Sigmoid colon (tissue), 7 donors: Measurements from ENCODE around the gene TRPM4. TPM values are rescaled to one million over a fixed set of nuclear protein-coding genes. Genes with fewer than 3 reads are reported as not detected.
"Not testable (repeated sequence)": the region's sequence is repeated elsewhere in the genome, so short reads cannot be mapped to it uniquely, and the experiment has no call there.

ENCODE experiments used
- DNase-seq: peaks from one replicate; pipeline ENCODE4 v3.0.0-alpha.2; 2019
- H3K27ac ChIP-seq, 4 donors: fragments of 200-600 bp; sonication (generic); one replicate each; pipeline ENCODE4 v1.5.1; 2016 to 2019; ENCODE audit warnings: mild to moderate bottlenecking in 1 of 4
- H3K27me3 ChIP-seq, 3 donors: fragments of 200-600 bp; sonication (generic); one replicate each; pipeline ENCODE4 v1.5.1; 2019; ENCODE audit warnings: mild to moderate bottlenecking in 1 of 3
- H3K36me3 ChIP-seq, 4 donors: fragments of 200-600 bp; sonication (generic); one replicate each; pipeline ENCODE4 v1.5.1; 2016 to 2019
- H3K4me1 ChIP-seq, 4 donors: fragments of 200-600 bp; sonication (generic); one replicate each; pipeline ENCODE4 v1.5.1; 2017 to 2019
- H3K4me3 ChIP-seq, 4 donors: fragments of 200-600 bp; sonication (generic); one replicate each; pipeline ENCODE4 v1.5.1; 2017 to 2019; ENCODE audit warnings: mild to moderate bottlenecking in 2 of 4, moderate library complexity in 1 of 4
- H3K9me3 ChIP-seq, 4 donors: fragments of 200-600 bp in 3 of 4; sonication (generic) in 3 of 4; one replicate each; pipeline versions ENCODE4 v1.5.1 to v1.6.1; 2013 to 2019
- CTCF ChIP-seq, 4 experiments: fragments of 450-650 bp in 3 of 4; fragments of 200-600 bp in 1 of 4; IDR thresholded peaks; one replicate each; pipeline ENCODE4 v1.5.1; 2016 to 2019; ENCODE audit warnings: antibody characterized with exemption in 4 of 4, mild to moderate bottlenecking in 3 of 4, moderate library complexity in 2 of 4
- EP300 ChIP-seq, 4 donors: sonication (generic); formaldehyde crosslinking; IDR thresholded peaks; one replicate each; pipeline ENCODE4 v1.6.1; 2017; ENCODE audit warnings: antibody characterized with exemption in 4 of 4
- POLR2A ChIP-seq, 2 donors: fragments of 450-650 bp; IDR thresholded peaks; one replicate each; pipeline ENCODE4 v1.6.1; 2016; ENCODE audit warnings: antibody characterized with exemption in 2 of 2, mild to moderate bottlenecking in 2 of 2, moderate library complexity in 2 of 2
- POLR2AphosphoS5 ChIP-seq, 4 donors: sonication (generic); formaldehyde crosslinking; IDR thresholded peaks; one replicate each; pipeline ENCODE4 v1.6.1; 2017; ENCODE audit warnings: antibody characterized with exemption in 4 of 4
- WGBS, 2 donors: extraction: QIAGEN DNeasy Blood & Tissue Kit; methylation state at CpG; one replicate each; pipeline ENCODE4 v1.1.7; 2013; 5-methylcytosine and 5-hydroxymethylcytosine counted together
- intact Hi-C: fragments of 100-400 bp; cut with DNase I; formaldehyde crosslinking; loops from one replicate; pipeline ENCODE4 v1.15.1; 2023
- polyA plus RNA-seq, 3 donors: library from polyadenylated mRNA; stranded (reverse); fragments of 200-250 nt; gene quantifications; one replicate each; pipeline ENCODE4 v1.2.3, GENCODE V29; 2013
- total RNA-seq, 4 donors: library from RNA; depleted of rRNA; stranded (reverse); fragments of >200 nt; gene quantifications; one replicate each; pipeline ENCODE4 v1.1.0, GENCODE V29; 2016
- donor health status: healthy with polysubstance abuse.
- donor health status: Bipolar disorder and iron deficiency.
- donor health status: healthy.

Gene TRPM4
- total and polyA plus RNA-seq, 7 donors: 7.9 to 166 (median 18.0) TPM

- H3K36me3 ChIP-seq: no peaks in the 10 kb centered on the region
- intact Hi-C loops: no loop called here
Observed at GRCh38 chr19:49222528-49222927, 64.9 kb downstream of the TRPM4 start.

GRCh38 chr19:49223472-49223871 lies 65.9 kb downstream of the TRPM4 start:
- Histone ChIP-seq H3K27ac (no peak overlapping the region), H3K36me3 (no peaks in the 10 kb centered on the region), H3K9me3 (no peaks in the 10 kb centered on the region), H3K4me3 (no peak overlapping the region), H3K27me3 (no peaks in the 10 kb centered on the region), H3K4me1 (peaks cover 0 to 6% (median 0%) of the 10 kb centered on the region in 4 donors)
- no peak for DNase-seq
- TF ChIP-seq EP300 (IDR thresholded peaks at IDR 0.05): no peak
- TF ChIP-seq CTCF (IDR thresholded peaks at IDR 0.05): no peak
- TF ChIP-seq POLR2A (IDR thresholded peaks at IDR 0.05): no peak
- no peak for TF ChIP-seq POLR2AphosphoS5 (IDR thresholded peaks at IDR 0.05)
- intact Hi-C loops: no loop called here
- WGBS, 2 donors: 91 to 93% methylated on average over 9 of the region's 9 CpGs

More at GRCh38 chr19:49222528-49222927, 64.9 kb downstream of the TRPM4 start:
- Histone ChIP-seq H3K4me3 (no peak overlapping the region), H3K9me3 (no peaks in the 10 kb centered on the region), H3K4me1 (peaks cover 0 to 6% (median 0%) of the 10 kb centered on the region in 4 donors), H3K27me3 (no peaks in the 10 kb centered on the region), H3K27ac (no peak overlapping the region)
- DNase-seq: no peak
- 78 to 88% methylated on average over 4 of the region's 4 CpGs for WGBS, 2 donors
- TF ChIP-seq POLR2AphosphoS5 (IDR thresholded peaks at IDR 0.05): no peak
- no peak for TF ChIP-seq CTCF (IDR thresholded peaks at IDR 0.05)
- no peak for TF ChIP-seq EP300 (IDR thresholded peaks at IDR 0.05)
- TF ChIP-seq POLR2A (IDR thresholded peaks at IDR 0.05): no peak

- H3K4me1 ChIP-seq, DNase-seq, H3K9me3 ChIP-seq, intact Hi-C loops, H3K27me3 ChIP-seq, H3K27ac ChIP-seq, H3K4me3 ChIP-seq, H3K36me3 ChIP-seq: not testable (repeated sequence)
- WGBS, 2 donors: 69 to 89% methylated on average over 11 of the region's 11 CpGs
Observed at GRCh38 chr19:49224441-49224840, 66.8 kb downstream of the TRPM4 start.

- no peak overlapping the region for H3K4me3 ChIP-seq
- no peak overlapping the region for H3K27ac ChIP-seq
- intact Hi-C loops: no loop called here
- DNase-seq: no peak
- H3K36me3 ChIP-seq: no peaks in the 10 kb centered on the region
- TF ChIP-seq POLR2A (IDR thresholded peaks at IDR 0.05): no peak
- TF ChIP-seq CTCF (IDR thresholded peaks at IDR 0.05): no peak
- no peak for TF ChIP-seq EP300 (IDR thresholded peaks at IDR 0.05)
- TF ChIP-seq POLR2AphosphoS5 (IDR thresholded peaks at IDR 0.05): no peak
- H3K27me3 ChIP-seq: no peaks in the 10 kb centered on the region
- peaks cover 0 to 6% (median 0%) of the 10 kb centered on the region in 4 donors for H3K4me1 ChIP-seq
- 28 to 36% methylated on average over 8 of the region's 8 CpGs for WGBS, 2 donors
- no peaks in the 10 kb centered on the region for H3K9me3 ChIP-seq
Observed at GRCh38 chr19:49224879-49225278, 67.3 kb downstream of the TRPM4 start.

GRCh38 chr19:49229416-49229815 lies 71.8 kb downstream of the TRPM4 start:
- 85 to 90% methylated on average over 3 of the region's 3 CpGs for WGBS, 2 donors

More at GRCh38 chr19:49229416-49229815, 71.8 kb downstream of the TRPM4 start:
- H3K4me1 ChIP-seq: peaks cover 0 to 6% (median 0%) of the 10 kb centered on the region in 4 donors
- no peak for DNase-seq
- H3K27me3 ChIP-seq: peaks cover 0 to 2% (median 0%) of the 10 kb centered on the region in 3 donors
- H3K9me3 ChIP-seq: no peaks in the 10 kb centered on the region
- intact Hi-C loops: no loop called here
- no peak overlapping the region for H3K4me3 ChIP-seq
- H3K36me3 ChIP-seq: no peaks in the 10 kb centered on the region
- H3K27ac ChIP-seq: no peak overlapping the region
- no peak for TF ChIP-seq EP300 (IDR thresholded peaks at IDR 0.05)
- TF ChIP-seq POLR2A (IDR thresholded peaks at IDR 0.05): no peak
- no peak for TF ChIP-seq CTCF (IDR thresholded peaks at IDR 0.05)
- no peak for TF ChIP-seq POLR2AphosphoS5 (IDR thresholded peaks at IDR 0.05)
